Naive thymus-derived CD8-positive, alpha-beta T cell (primary cell): ENCODE results near the gene TAF9B. TPM values are rescaled to one million over a fixed set of nuclear protein-coding genes. Genes with fewer than 3 reads are reported as not detected.
A peak's percentile ranks its signal among the peaks of the same experiment; 100 is the strongest.
"Not testable (repeated sequence)": the region's sequence is repeated elsewhere in the genome, so short reads cannot be mapped to it uniquely, and the experiment has no call there.

Source experiments
- ATAC-seq, 2 donors: fragments of 150-1000 bp; cut with Tn5 transposase in 1 of 2; sonication (Bioruptor Pico), chemical (Tn5 transposase) in 1 of 2; 1 replicate in 1 of 2; 2 replicates in 1 of 2; pipeline ENCODE4 v1.10.0; 2021; ENCODE audit warnings: mild to moderate bottlenecking in 2 of 2, moderate library complexity in 2 of 2
- POLR2A ChIA-PET: fragments of 350-600 bp; sonication (Branson Sonifier 250); formaldehyde crosslinking; loops from one replicate; lab custom pipeline; 2021; ENCODE audit warnings: antibody characterized with exemption; lab: Charles Lee
- DNase-seq, 10 donors: peaks; one replicate each; pipeline versions ENCODE4 v3.0.0 to v3.0.0-alpha.2; 2020 to 2022
- H3K27ac Mint-ChIP-seq, 10 donors: one replicate each; pipeline ENCODE4 v1.8.0; 2020 to 2022; ENCODE audit warnings: mild to moderate bottlenecking in 10 of 10, mixed read lengths in 10 of 10, moderate library complexity in 4 of 10, inconsistent platforms in 1 of 10
- H3K27me3 Mint-ChIP-seq, 5 donors: one replicate each; pipeline ENCODE4 v1.8.0; 2021 to 2022; ENCODE audit warnings: mixed read lengths in 5 of 5
- H3K36me3 Mint-ChIP-seq, 3 donors: one replicate each; pipeline ENCODE4 v1.8.0; 2020 to 2022; ENCODE audit warnings: mixed read lengths in 3 of 3, mild to moderate bottlenecking in 2 of 3, inconsistent platforms in 1 of 3
- H3K4me1 Mint-ChIP-seq, 4 donors: one replicate each; pipeline ENCODE4 v1.8.0; 2021 to 2022; ENCODE audit warnings: mixed read lengths in 4 of 4
- H3K4me3 Mint-ChIP-seq, 10 donors: one replicate each; pipeline ENCODE4 v1.8.0; 2020 to 2022; ENCODE audit warnings: mild to moderate bottlenecking in 10 of 10, mixed read lengths in 10 of 10, moderate library complexity in 6 of 10, inconsistent platforms in 1 of 10
- H3K9me3 Mint-ChIP-seq, 9 donors: one replicate each; pipeline ENCODE4 v1.8.0; 2020 to 2022; ENCODE audit warnings: mixed read lengths in 9 of 9, mild to moderate bottlenecking in 3 of 9, inconsistent platforms in 1 of 9, moderate library complexity in 1 of 9
- polyA plus RNA-seq, 3 donors: library from polyadenylated mRNA; unstranded; fragments of 300-500 nt; fragmentation: Illumina TruSeq; gene quantifications; one replicate each; pipeline ENCODE4 v1.2.3, GENCODE V29; 2021
- total RNA-seq, 8 experiments: library from RNA in 2 of 8; stranded (reverse) in 2 of 8; gene quantifications; one replicate each; pipeline ENCODE4 v1.2.3 and lab custom pipeline; 2021 to 2026

The TAF9B gene
- total and polyA plus RNA-seq, 5 experiments from 2014 or later: 14.7 to 21.4 (median 17.0) TPM

- Mint-ChIP-seq H3K27me3 (no peaks in the 10 kb centered on the region), H3K36me3 (peaks cover 0 to 22% (median 0%) of the 10 kb centered on the region in 3 donors), H3K27ac (peak overlapping the region in 4 of 10 donors; percentile 13 to 38 (median 36)), H3K4me3 (no peak overlapping the region), H3K4me1 (peaks cover 3 to 6% (median 5%) of the 10 kb centered on the region in 4 donors), H3K9me3 (no peaks in the 10 kb centered on the region)
- DNase-seq (no peak), ATAC-seq (no peak)
- POLR2A ChIA-PET: interaction anchor here (0.6 to 0.7 kb wide), 2 partner anchors 17 to 1032 kb away, joined by 4 read pairs; no protein-coding TSS in a partner anchor
These were observed 6.1 kb downstream of the TAF9B start for GRCh38 chrX:78133238-78133960.

- peaks cover 0 to 6% (median 3%) of the 10 kb centered on the region in 4 donors for H3K4me1 Mint-ChIP-seq
- H3K4me3 Mint-ChIP-seq: no peak overlapping the region
- peaks cover 0 to 45% (median 1%) of the 10 kb centered on the region in 3 donors for H3K36me3 Mint-ChIP-seq
- peak overlapping the region in 4 of 10 donors; percentile 19 to 61 (median 49) for H3K27ac Mint-ChIP-seq
- ATAC-seq (no peak), DNase-seq (no peak)
- no peaks in the 10 kb centered on the region for H3K9me3 Mint-ChIP-seq
- POLR2A ChIA-PET: no interaction called here
- no peaks in the 10 kb centered on the region for H3K27me3 Mint-ChIP-seq
These were observed 8.3 kb downstream of the TAF9B start for GRCh38 chrX:78131117-78131516.

GRCh38 chrX:78130396-78130795 lies 9.1 kb downstream of the TAF9B start:
- no peak for DNase-seq
- Mint-ChIP-seq H3K27ac (peak overlapping the region in 8 of 10 donors; percentile 4 to 61 (median 36)), H3K4me3 (no peak overlapping the region), H3K27me3 (no peaks in the 10 kb centered on the region), H3K9me3 (no peaks in the 10 kb centered on the region), H3K4me1 (peaks cover 0 to 6% (median 2%) of the 10 kb centered on the region in 4 donors), H3K36me3 (peaks cover 0 to 52% (median 1%) of the 10 kb centered on the region in 3 donors)
- POLR2A ChIA-PET: no interaction called here
- no peak for ATAC-seq

GRCh38 chrX:78129714-78130113 lies 9.7 kb downstream of the TAF9B start:
- DNase-seq (no peak), ATAC-seq (no peak)
- no peaks in the 10 kb centered on the region for H3K27me3 Mint-ChIP-seq
- POLR2A ChIA-PET: no interaction called here
- no peaks in the 10 kb centered on the region for H3K9me3 Mint-ChIP-seq
- peaks cover 0 to 6% (median 2%) of the 10 kb centered on the region in 4 donors for H3K4me1 Mint-ChIP-seq
- H3K27ac Mint-ChIP-seq: peak overlapping the region in 3 of 10 donors; percentile 33 to 70 (median 59)
- H3K36me3 Mint-ChIP-seq: peaks cover 0 to 59% (median 1%) of the 10 kb centered on the region in 3 donors
- no peak overlapping the region for H3K4me3 Mint-ChIP-seq

- H3K9me3 Mint-ChIP-seq, H3K4me3 Mint-ChIP-seq, H3K27me3 Mint-ChIP-seq, ATAC-seq, DNase-seq: not testable (repeated sequence)
- Mint-ChIP-seq H3K36me3 (peaks cover 0 to 92% (median 1%) of the 10 kb centered on the region in 3 donors), H3K4me1 (peaks cover 4 to 31% (median 17%) of the 10 kb centered on the region in 4 donors), H3K27ac (peak overlapping the region in 6 of 10 donors; percentile 16 to 87 (median 54))
- POLR2A ChIA-PET: interaction anchor here (1.0 kb wide), 1 partner anchor 24 kb away, joined by 3 read pairs; no protein-coding TSS in a partner anchor
These were observed 13.7 kb downstream of the TAF9B start for GRCh38 chrX:78125781-78126180.

GRCh38 chrX:78125148-78125547 lies 14.3 kb downstream of the TAF9B start:
- Mint-ChIP-seq H3K4me3 (no peak overlapping the region), H3K4me1 (peaks cover 4 to 31% (median 17%) of the 10 kb centered on the region in 4 donors), H3K36me3 (peaks cover 0 to 90% (median 1%) of the 10 kb centered on the region in 3 donors), H3K27me3 (no peaks in the 10 kb centered on the region), H3K9me3 (no peaks in the 10 kb centered on the region), H3K27ac (peak overlapping the region in 7 of 10 donors; percentile 29 to 89 (median 62))
- ATAC-seq: no peak
- POLR2A ChIA-PET: interaction anchor here (0.6 to 1.0 kb wide), 2 partner anchors 24 to 75 kb away, joined by 3 to 6 read pairs; no protein-coding TSS in a partner anchor
- DNase-seq: no peak

- ATAC-seq: peak in 1 of 2 donors; percentile 40
- peaks cover 8 to 34% (median 23%) of the 10 kb centered on the region in 4 donors for H3K4me1 Mint-ChIP-seq
- H3K9me3 Mint-ChIP-seq: no peaks in the 10 kb centered on the region
- H3K27ac Mint-ChIP-seq: peak overlapping the region in 8 of 10 donors; percentile 1 to 88 (median 62)
- no peak for DNase-seq
- H3K4me3 Mint-ChIP-seq: no peak overlapping the region
- POLR2A ChIA-PET: no interaction called here
- peaks cover 0 to 92% (median 1%) of the 10 kb centered on the region in 3 donors for H3K36me3 Mint-ChIP-seq
- no peaks in the 10 kb centered on the region for H3K27me3 Mint-ChIP-seq
These were observed 15.1 kb downstream of the TAF9B start for GRCh38 chrX:78124307-78124706.

- ATAC-seq (no peak), DNase-seq (no peak)
- Mint-ChIP-seq H3K4me1 (peaks cover 8 to 36% (median 30%) of the 10 kb centered on the region in 4 donors), H3K27me3 (no peaks in the 10 kb centered on the region), H3K4me3 (no peak overlapping the region), H3K9me3 (no peaks in the 10 kb centered on the region), H3K27ac (peak overlapping the region in 7 of 10 donors; percentile 3 to 85 (median 45)), H3K36me3 (peaks cover 0 to 92% (median 1%) of the 10 kb centered on the region in 3 donors)
- POLR2A ChIA-PET: no interaction called here
These were observed 16.3 kb downstream of the TAF9B start for GRCh38 chrX:78123190-78123589.

GRCh38 chrX:78119521-78120227 lies 19.8 kb downstream of the TAF9B start:
- H3K9me3 Mint-ChIP-seq: no peaks in the 10 kb centered on the region
- H3K4me3 Mint-ChIP-seq: peak overlapping the region in 1 of 10 donors; percentile 0
- H3K36me3 Mint-ChIP-seq: peaks cover 0 to 92% (median 10%) of the 10 kb centered on the region in 3 donors
- peaks cover 17 to 61% (median 56%) of the 10 kb centered on the region in 4 donors for H3K4me1 Mint-ChIP-seq
- POLR2A ChIA-PET: no interaction called here
- peak in 1 of 2 donors; percentile 47 for ATAC-seq
- no peak for DNase-seq
- H3K27me3 Mint-ChIP-seq: no peaks in the 10 kb centered on the region
- peak overlapping the region; percentile 2 to 75 (median 36) for H3K27ac Mint-ChIP-seq

GRCh38 chrX:78118628-78119027 lies 20.8 kb downstream of the TAF9B start:
- H3K27me3 Mint-ChIP-seq: no peaks in the 10 kb centered on the region

GRCh38 chrX:78116766-78117165 lies 22.7 kb downstream of the TAF9B start:
- POLR2A ChIA-PET: interaction anchor here (3.1 kb wide), 1 partner anchor 12 kb away, joined by 15 read pairs; the partner anchor contains the start of gene PGK1

More at GRCh38 chrX:78118628-78119027, 20.8 kb downstream of the TAF9B start:
- peak overlapping the region in 6 of 10 donors; percentile 19 to 87 (median 64) for H3K27ac Mint-ChIP-seq
- POLR2A ChIA-PET: interaction anchor here (3.1 kb wide), 1 partner anchor 13 kb away, joined by 15 read pairs; the partner anchor contains the start of gene PGK1
- H3K4me3 Mint-ChIP-seq: no peak overlapping the region
- peaks cover 0 to 92% (median 10%) of the 10 kb centered on the region in 3 donors for H3K36me3 Mint-ChIP-seq
- H3K9me3 Mint-ChIP-seq: no peaks in the 10 kb centered on the region
- H3K4me1 Mint-ChIP-seq: peaks cover 17 to 63% (median 58%) of the 10 kb centered on the region in 4 donors
- no peak for DNase-seq
- no peak for ATAC-seq

GRCh38 chrX:78116365-78116764 lies 23.1 kb downstream of the TAF9B start:
- H3K4me1 Mint-ChIP-seq: peaks cover 17 to 71% (median 50%) of the 10 kb centered on the region in 4 donors
- POLR2A ChIA-PET: interaction anchor here (0.7 to 3.1 kb wide), 2 partner anchors 11 to 16 kb away, joined by 4 to 15 read pairs; partner anchors contain the start of gene PGK1
- peaks cover 0 to 89% (median 10%) of the 10 kb centered on the region in 3 donors for H3K36me3 Mint-ChIP-seq
- H3K27me3 Mint-ChIP-seq: no peaks in the 10 kb centered on the region
- H3K4me3 Mint-ChIP-seq: peak overlapping the region in 5 of 10 donors; percentile 1 to 49 (median 22)
- peak overlapping the region in 9 of 10 donors; percentile 22 to 88 (median 64) for H3K27ac Mint-ChIP-seq
- DNase-seq (no peak), ATAC-seq (peak; percentile 56 to 61)
- H3K9me3 Mint-ChIP-seq: no peaks in the 10 kb centered on the region

More at GRCh38 chrX:78116766-78117165, 22.7 kb downstream of the TAF9B start:
- DNase-seq (no peak), ATAC-seq (no peak)
- H3K4me3 Mint-ChIP-seq: peak overlapping the region in 5 of 10 donors; percentile 0 to 49 (median 22)
- peak overlapping the region; percentile 1 to 88 (median 66) for H3K27ac Mint-ChIP-seq
- peaks cover 17 to 70% (median 50%) of the 10 kb centered on the region in 4 donors for H3K4me1 Mint-ChIP-seq
- H3K9me3 Mint-ChIP-seq: no peaks in the 10 kb centered on the region
- no peaks in the 10 kb centered on the region for H3K27me3 Mint-ChIP-seq
- peaks cover 0 to 90% (median 10%) of the 10 kb centered on the region in 3 donors for H3K36me3 Mint-ChIP-seq
